SHP77 (cell line): ENCODE measurements around the gene SLC22A17.

Experiments
- DNase-seq, 2 experiments: peaks; one replicate each; lab custom pipeline; 2025; lab: John Stamatoyannopoulos, UW

SLC22A17 gene

DNA sequence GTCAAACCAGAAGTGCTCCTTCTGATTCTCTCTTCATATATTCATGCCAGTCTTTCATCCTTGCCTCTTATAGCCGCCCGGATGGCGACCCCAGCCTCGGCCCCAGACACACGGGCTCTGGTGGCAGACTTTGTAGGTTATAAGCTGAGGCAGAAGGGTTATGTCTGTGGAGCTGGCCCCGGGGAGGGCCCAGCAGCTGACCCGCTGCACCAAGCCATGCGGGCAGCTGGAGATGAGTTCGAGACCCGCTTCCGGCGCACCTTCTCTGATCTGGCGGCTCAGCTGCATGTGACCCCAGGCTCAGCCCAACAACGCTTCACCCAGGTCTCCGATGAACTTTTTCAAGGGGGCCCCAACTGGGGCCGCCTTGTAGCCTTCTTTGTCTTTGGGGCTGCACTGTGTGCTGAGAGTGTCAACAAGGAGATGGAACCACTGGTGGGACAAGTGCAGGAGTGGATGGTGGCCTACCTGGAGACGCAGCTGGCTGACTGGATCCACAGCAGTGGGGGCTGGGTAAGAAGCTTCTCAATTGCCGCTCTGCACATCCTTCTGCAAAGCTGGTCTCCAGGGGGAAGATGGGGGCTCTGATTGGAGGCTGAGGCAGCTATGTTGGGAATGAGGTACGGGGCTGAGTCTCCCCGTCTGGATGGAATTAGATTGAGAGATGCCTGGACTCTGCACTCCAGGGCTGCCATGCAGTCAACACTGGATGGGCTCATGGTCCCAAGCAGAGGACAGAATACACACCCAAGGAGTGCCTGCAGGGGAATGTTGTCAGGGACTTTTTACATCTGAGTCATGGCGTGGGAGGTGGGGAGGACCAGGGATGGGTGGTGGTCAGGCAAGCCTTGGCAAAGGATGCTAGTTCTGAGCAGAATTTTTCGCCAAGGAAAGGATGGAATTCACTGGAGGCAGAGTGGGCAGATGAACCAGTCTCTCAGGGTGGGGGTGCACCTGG is 44.7 kb downstream of the SLC22A17 start:
- DNase-seq: no peak

DNA sequence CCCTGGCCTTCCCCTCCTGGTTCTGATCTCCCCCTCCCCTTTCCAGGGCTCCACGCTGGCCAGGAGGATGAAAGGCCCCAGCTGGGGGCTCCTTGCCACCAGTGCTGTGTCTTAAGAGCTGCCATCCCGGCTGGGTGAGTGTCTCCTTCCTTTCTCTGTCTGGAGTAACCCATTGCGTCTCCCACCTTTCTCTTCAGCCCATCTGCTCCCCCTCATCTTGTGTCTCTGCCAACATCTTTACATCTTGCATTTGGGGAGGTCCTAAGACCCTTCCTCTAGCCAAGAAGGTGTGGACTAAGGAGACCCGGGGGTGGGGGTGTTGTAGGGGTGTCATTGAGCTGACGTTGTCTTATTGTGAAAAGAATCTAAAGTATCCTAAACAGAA is 45.5 kb downstream of the SLC22A17 start:
- DNase-seq: no peak

- peak; percentile 93 to 97 for DNase-seq
These were observed 46.1 kb downstream of the SLC22A17 start, which contains the start of gene BCL2L2 for GRCh38 chr14:23306412-23307145. Gene BCL2L2, plus strand, starts transcription at chr14:23306833. Its CDS starts 935 bp downstream, at chr14:23307768.

DNA sequence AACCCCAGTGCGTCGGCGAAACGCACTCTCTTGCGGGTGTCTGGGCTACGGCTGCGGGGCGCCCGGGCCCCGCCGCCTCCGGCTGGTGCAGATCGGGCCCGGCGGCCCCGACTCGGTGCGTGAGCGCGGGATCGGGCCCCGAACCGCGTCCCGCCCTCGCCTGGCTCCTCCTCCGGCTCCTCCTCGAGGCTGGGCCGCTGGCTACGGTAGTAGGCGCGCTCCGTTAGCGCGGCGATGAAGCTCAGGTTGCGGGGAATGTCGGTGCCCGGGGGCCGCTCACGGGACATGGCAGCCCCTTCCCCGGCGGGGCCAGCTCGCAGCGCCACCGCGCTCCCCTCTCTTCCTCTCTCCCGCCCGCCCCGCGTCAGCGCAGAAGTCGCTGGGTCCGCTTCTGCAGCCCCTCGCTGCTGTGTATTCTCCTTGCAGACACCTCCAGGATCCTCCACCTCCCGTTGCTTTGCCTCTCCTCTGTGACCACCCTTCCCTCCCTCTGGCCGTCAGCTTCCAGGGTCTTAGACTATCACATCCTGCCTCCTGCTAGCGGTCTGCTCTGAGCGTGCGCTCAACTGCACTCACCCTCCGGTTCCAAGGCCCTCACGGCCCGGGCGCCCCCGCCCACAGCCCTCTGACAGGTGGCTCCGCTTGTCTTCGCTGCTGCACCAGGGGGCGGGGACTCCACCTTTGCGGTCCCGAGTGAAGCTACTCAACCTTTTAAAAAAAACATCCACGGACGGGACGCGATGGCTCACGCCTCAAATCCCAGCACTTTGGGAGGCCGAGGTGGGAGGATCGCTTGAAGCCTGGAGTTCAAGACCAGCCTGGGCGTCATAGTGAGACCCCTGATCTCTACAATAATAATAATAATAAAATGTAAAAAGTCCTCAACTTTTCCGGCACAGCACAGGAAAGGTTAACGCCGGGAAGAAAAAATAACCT is 50.1 kb downstream of the SLC22A17 start, which contains the start of gene PPP1R3E:
Gene PPP1R3E, minus strand, starts transcription at position 570 of the 936 bp plus-strand sequence. Its CDS starts 283 bp downstream, at position 287.
- DNase-seq: peak; percentile 82 to 87

GRCh38 chr14:23301969-23302289 is 50.8 kb downstream of the SLC22A17 start:
- DNase-seq: peak in 1 of 2 experiments; percentile 69

DNA sequence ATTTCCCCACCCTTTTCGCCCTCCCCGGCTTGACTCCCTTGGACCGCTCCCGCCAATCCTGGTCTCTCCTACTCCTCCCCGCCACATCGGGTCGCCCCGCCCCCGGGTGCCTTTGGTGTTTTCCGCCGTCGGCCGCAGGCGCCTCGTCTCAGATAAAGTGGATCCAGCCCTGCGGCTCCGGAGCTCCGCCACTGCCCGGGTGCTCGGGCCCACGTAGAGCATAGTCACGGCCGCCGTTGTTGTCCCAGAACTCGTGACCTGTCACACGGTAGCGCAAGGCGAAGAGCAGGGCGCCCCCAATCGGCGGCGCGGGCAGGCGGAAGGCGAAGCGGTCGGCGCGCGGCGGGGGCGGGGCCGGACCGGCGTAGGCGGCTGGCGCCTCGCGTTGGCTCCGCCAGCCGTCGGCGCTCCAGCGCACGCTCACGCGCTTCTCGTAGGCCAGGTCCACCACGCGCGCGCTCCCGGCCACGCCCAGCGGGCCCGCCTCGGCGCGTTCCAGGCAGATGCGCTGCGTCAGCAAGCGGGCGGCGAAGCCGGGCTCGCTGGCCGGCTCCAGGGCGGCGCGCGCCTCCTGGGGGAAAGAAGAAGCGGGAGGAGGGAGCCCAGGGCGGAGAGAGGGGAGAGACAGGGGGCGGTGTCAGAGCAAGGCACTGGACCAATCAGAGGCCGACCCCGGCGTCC is 51.3 kb downstream of the SLC22A17 start:
- DNase-seq: peak; percentile 97 to 98

DNA sequence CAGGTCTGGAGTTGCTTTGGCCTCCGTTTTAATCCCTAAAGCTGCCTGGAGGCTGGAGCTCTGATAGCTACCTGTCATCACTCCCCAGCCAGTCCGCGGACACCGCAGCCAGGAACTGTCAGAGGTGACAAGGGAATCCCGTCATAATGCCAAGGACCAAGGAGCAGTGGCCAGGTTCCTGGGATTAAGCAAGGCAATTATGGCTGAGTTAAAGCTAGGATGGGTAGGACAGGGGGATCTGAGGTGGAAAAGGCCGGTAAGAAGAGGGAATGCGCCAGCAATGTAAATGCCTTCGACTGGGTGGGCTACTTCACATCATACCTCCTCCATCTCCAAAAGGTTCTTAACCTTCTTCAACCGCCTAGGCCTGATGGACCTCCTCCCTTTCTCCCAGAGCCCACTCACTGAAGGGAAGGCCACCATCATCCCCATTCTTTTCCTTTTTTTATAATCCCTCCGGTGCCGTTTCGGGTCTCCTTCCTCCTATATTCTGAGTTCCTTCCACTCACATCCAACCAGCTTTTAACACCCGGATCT is 51.9 kb downstream of the SLC22A17 start:
- peak in 1 of 2 experiments; percentile 5 for DNase-seq

DNA sequence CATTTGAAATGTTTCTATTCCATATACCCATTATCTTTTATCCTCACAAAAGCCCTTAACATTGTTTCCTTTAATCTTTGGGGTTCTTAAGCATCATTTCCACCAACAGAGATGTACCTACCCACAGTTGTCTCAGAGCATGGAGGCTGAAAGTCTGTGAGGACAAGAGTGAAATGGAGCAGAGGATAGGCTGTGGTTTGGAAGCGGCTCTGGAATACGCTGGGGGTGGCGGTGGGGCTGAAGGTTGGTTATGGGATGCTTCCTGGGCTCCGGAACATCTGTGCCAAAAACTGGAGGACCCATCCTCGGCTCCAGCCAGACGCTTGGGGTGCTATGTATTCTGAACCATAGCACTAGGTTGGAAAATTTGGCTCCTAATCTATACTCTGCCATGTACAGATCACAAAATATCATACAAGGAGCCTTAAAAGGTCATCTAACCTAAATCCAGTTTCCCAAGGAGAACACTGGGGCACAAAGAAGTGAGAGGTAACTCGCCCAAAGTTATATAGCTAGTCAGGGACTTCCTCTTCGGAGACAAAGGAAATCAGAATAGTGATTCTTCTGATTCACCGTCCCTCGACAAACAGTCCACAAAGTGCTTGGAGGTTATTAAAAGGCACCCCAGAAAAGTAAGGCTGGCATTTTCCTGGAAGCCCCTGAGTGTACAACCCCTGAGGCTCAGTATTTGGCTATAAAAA is 52.6 kb downstream of the SLC22A17 start:
- no peak for DNase-seq

DNA sequence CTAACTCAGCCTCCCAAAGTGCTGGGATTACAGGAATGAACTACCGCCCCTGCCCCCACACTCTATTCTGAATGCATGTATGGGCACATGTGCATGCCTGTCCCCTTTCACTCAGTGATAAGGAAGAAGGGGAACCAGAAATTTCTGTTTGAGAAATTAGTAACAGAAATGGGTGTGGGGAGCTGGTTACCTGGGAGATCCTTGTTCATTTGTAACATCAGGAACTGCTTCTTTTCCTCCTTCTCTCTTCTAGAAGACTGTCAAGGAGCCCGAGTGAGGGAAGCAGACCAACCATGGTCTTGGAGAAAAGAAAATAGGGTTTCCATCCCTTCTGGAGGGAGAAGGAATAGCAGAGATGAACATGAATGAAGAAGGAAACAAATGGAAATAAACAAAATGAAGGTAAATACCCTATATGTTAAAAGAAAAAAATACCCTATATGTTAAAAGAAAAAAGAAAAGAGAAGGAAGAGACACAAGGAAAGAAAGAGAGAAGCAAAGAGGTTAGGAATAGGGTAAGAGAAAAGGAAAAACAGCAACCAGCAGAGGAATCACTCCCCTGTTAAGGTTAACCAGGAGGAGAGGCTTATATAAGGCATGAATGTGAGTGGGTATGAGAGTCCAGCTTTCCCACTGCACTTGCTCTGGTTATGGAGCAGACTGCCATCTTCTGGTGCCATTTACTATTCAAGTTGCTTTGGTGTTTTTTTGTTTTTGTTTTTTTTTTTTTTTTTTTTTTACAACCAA is 53.3 kb downstream of the SLC22A17 start:
- DNase-seq: peak in 1 of 2 experiments; percentile 15

- DNase-seq: no peak
These were observed 54.9 kb downstream of the SLC22A17 start for GRCh38 chr14:23297611-23298277.

GRCh38 chr14:23297096-23297495 is 55.6 kb downstream of the SLC22A17 start:
- DNase-seq: no peak
